Muscle of arm (tissue), 12 donors: ENCODE results near the gene DLX3. TPM values are rescaled to one million over a fixed set of nuclear protein-coding genes. Genes with fewer than 3 reads are reported as not detected.
A peak's percentile ranks its signal among the peaks of the same experiment; 100 is the strongest.

Experiments
- DNase-seq: peaks from one replicate; pipeline ENCODE4 v3.0.0-alpha.2; 2013
- polyA plus RNA-seq, 12 donors: library from polyadenylated mRNA; unstranded; fragments of 120-200 nt; gene quantifications; one replicate each; pipeline ENCODE4 v1.2.1, GENCODE V29; 2013; ENCODE audit not compliant: insufficient read length in 12 of 12

The DLX3 gene
- polyA plus RNA-seq, 12 donors: 0.09 to 6.3 (median 0.42) TPM; not detected in 7

DNA sequence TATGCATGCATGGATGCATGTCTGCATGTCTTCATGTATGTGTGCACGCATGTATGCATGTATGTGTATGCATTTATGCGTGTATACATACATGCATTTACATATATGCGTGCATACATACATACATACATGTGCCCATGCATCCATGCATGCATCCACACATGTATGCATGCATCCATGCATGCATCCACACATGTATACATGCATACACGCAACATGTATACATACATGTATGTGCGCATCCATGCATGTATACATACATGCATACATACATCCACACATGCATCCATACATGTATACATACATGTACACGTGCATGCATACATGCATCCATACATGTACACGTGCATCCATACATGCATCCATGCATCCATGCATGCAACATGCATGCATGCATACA, 29.8 kb upstream of the DLX3 start:
- DNase-seq: no peak

DNA sequence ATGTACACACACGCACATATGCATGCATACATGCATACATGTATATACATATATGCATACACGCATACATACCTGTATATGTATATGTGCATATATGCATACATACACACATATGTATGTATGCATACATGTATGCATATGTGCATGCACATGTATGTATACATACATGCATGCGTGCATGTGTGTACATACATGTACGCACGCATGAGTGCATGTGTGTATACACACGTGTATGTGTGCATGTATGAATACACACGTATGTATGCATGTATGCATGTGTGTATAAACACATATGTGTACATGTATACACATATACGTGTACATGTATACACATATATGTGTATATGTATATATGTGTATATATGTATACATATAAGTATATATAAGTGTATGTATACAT, 28.5 kb upstream of the DLX3 start:
- no peak for DNase-seq

DNA sequence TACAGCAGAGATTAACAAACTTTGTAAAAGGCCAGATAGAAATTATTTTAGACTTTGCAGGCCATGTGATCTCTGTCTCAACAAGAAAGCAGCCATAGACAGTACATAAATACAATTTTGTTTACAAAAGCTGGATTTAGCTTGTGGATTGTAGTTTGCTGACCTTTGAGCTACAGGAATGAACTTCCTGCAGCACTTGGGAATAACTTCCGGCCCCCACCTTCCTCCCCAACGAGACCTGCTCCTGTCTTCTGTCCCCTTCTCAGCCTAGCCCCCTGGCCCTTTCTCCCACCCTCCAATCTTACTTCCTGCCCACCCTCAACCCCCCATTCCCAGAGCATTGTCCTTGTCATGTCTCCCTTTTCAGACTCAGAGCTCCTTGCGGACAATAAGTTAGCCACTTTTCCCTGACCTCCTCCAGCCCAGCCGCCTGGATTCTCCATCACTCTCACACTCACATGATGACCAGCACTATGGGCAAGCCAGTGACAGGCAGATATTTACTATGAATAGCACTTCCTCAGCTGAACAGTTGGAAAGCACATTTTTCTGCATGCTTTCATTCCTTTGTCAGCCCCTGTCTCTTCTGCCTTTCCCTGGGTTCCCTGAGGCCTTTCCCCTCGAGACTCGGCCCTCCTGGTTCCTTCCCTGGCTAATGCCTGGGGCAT, 27.6 kb upstream of the DLX3 start:
- no peak for DNase-seq

DNA sequence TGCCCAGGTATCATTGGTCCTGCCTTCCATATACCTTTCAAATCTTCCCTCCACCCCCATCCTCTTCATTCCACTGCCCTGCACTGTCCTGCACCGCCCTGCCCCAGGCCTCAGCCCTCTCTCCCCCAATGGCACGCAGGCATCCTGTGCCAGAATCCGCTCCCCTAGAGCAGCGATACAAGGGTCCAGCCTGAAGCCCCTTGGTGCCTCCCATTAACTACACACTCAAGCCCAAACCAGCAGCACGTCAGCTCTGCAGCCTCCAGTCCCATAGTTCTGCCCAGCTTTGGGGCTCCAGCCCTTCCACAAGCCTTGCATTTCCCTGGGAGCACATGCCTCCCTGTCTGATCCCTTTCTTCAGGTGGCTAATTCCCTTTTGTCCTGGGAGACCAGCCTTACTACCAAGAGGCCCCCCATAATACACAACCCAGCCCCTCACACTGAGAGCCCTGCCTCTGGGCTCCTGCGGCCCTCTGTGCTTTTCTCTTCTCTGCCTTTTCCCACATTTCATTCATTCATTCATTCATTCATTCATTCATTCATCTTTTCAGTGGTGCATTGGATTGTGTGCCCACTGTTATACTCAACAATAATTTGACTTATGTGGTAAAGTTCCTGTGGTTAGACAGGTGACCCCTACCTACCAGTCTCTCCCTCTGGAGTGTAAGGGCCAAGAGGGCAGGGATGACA, 26.8 kb upstream of the DLX3 start:
- no peak for DNase-seq

DNA sequence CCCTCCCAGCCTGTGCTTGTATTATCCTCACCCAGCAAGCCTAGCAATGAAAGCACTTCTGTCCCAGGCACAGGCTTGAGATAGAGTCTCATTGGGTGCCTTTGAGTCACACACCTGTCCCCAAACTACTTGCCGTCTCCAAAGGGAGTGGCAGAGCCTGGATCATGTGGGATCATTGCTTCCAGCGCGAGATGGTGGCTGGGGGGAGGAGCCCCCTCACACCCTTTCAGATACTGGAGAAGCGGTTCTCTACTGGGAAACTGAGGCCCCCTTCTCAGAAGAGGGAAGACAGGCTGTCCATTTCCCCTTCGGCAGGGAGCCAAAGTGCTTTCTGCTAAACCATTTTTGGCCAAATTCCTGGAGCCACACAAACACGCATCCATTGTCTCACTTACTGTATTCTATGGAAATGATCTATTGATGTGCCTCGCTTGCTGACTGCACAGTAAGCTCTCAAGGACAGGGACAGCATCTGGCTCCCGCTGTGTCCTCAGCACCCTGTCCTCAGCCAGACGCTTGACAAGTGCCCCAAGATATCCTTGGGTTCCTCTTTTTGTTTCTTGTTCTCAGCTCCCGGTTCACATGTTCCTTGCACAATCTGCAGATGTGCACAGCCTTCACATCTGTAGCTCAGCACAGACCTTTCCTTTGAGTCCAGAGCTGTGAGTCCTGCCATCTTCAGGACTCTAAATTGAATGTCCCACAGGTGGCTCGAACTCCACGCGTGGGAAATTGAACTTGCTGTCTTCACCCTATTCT, 26.0 kb upstream of the DLX3 start:
- no peak for DNase-seq

DNA sequence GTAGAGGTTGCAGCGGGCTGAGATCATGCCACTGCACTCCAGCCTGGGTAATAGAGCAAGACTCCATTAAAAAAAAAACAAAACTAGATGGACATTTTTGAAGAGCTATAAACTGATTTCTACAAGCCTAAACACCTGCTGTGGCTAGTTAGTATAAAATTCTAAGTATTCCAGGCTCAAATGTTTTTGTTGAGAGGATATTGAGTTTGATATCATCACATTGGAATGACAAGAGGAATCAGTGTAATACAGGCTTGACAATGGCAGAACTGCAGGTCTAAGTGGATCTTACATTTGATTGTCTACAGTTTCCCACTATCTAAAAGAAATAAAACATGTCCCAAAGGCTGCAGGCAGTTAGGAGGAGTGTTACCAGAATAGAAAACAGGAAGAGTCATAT, 23.9 kb upstream of the DLX3 start:
- DNase-seq: no peak

DNA sequence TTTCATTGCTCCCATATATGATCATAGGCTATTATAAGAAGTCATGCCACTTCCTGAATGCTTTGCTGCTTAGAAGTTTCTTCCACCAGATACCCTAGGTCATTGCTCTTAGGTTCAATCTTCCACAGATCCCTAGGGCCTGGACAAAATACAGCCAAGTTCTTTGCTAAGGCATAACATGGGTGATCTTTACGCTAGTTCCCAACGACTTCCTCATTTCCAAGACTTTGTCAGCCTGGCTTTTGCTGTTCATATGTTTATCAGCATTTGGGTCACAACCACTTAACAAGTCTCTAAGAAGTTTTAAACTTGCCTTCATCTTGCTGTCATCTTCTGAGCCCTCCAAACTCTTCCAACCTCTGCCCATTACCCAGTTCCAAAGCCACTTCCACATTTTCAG, 20.1 kb upstream of the DLX3 start:
- DNase-seq: no peak

DNA sequence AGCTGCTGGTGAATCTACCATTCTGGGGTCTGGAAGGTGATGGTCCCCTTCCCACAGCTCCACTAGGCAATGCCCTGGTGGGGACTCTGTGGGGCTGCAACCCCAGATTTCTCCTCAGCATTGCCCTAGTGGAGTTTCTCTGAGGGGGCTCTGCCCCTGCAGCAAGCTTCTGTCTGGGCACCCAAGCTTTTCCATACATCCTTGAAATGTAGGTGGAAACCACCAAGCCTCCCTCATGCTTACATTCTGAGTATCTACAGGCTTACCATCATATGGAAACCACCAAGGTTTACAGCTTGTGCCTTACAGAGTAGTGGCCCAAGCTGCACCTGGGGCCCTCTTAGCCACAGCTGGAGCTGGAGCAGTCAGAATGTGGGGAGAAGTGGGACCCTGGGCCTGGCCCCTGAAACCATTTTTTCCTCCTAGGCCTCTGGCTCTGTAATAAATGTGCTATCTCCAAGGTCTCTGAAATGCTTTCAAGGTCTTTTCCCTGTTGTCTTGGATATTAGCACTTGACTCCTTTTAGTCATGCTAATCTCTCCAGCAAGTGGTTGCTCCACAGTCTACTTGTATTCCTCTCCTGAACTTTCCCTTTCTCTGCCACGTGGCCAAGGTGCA, 19.6 kb upstream of the DLX3 start:
- no peak for DNase-seq

DNA sequence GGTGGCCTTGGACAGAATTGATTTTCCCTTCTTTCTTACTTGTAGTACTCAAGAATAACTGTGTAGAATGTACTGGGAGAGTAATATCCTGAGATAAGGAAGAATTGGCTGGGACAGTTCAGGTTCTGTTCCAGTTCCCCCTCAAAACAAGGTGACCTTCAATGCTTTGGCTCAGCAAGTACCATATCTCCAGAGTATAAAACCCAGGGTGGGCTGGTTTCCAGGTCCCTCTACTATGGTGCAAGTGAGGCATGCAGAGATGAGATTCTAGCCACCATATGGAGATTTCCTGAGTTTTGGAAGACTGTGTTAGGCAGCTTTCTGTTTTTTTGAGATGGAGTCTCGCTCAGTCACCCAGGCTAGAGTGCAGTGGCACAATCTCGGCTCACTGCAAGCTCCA, 18.1 kb upstream of the DLX3 start:
- DNase-seq: no peak

DNA sequence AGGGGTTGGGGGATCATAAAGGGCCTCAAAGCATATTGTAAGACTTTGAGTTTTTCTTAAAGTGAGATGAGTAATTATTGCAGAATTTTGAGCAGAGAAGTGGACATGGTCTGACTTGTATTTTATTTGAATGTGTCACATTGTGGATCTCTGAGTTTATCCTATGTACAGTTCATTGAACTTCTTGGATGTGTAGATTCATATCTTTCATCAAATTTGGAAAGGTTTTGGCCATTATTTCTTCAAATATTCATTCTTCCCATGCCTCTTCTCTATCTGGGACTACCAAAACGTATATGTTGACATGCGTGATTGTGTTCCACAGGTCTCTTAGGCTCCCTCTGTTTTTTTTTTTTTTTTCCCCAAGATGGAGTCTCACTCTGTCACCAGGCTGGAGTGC, 14.3 kb upstream of the DLX3 start:
- DNase-seq: no peak

DNA sequence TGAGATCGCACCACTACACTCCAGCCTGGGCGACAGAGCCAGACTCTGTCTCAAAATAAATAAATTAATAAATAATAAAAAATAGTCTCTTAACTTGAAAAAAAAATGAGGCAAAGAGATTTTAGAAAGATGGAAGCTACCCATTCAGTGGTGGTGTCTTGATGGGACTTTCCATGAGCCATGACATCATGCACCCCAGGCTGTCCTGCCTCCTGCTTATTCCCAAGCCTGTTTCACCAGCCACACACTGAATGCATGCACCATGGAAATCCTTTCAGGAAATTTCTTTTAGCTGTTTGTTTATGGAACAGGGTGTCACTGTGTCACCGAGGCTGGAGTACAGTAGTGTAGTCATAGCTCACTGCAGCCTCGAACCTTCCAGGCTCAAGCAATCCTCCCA, 8.9 kb upstream of the DLX3 start:
- DNase-seq: no peak

DNA sequence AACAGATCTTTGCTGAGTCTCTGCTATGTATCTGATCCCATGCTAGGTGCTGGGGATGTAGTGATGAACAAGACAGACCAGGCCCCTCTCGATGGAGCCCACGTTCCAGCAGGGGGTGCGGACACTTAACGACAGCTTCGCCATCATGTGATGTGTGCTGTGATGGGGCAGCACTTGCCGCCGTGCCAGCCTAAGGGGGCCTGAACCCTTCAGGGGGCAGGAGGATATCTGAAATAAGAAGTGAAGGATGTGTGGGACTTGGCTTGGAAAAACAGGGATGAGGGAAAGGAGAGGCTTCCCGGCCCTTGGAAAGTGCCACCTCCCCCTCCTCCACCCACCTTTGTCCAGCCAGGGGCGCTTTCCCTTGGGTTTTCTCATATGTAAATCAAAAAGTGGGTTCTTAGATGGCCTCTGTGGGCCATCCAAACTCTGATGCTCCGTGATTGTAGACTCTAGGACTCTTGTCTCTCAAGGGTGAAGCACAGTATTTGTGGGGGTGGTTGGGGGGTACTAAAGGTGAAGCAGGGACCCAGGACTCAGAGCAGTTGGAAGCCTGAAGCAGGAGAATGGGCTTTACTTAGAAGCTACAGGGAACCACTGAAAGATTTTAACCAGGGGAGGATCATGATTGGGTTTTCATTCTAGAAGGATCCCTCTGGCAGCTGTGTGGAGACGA, 4.0 kb upstream of the DLX3 start:
- DNase-seq: no peak

DNA sequence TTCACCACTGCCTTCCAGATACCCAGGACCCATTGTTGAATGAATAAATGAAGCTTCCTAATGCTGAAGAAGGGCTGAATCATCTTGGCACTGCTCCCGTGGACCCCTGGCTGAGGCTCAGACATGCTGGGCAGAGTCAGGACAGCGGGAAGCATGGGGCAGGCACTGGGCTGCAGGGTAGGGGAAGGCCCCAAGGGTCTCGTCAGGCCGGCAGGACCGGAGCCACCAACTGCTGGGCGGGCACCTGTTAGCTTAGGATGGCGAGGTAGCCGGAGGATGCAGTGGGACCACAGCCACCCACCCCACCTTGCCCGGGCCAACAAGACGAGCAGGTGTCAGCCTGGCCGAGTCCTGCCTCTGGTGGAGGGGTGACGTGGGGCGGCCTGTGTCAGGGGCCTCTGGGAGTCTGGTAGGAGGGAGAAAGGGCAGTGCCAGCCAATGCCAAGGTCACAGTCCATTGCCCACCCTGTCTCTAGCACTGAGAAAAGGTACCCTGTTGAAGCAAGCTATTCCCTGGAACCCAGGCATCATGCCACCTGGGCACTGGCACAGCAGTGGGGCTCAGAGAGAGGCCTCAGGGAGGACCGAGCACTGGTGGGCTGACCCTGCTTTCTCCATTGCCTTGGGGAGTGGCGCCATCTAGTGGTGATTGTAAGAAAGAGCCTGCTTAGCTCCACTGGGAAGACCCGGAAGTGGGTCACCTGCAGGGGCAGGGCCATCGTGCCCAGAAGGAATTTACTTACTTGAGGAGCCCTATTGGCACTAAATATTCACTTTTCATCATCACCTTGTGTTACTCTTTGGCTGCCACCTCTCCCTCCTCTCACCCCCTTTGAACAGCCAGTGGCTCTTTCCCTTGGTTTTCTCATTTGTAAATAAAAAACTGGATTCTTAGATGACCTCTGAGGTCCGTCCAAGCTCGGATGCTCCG, 3.0 kb upstream of the DLX3 start:
- peak; percentile 84 for DNase-seq

DNA sequence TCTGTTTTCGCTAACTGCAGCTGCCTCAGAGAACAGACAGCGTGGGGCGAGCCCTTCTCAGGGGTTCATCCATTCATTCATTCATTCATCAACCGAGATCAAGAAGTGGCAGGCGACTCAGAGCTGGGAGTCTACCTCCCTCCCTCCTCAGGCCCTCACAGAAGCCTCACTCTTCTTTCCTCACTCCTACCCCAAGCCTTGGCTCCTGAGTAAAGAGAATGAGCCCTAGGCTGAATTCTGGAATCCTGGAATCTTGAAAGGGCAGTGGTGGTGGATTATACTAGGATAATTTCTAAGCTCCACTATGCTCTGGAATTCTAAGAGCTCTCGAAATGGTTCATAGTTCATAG, 2.3 kb upstream of the DLX3 start:
- DNase-seq: no peak

DNA sequence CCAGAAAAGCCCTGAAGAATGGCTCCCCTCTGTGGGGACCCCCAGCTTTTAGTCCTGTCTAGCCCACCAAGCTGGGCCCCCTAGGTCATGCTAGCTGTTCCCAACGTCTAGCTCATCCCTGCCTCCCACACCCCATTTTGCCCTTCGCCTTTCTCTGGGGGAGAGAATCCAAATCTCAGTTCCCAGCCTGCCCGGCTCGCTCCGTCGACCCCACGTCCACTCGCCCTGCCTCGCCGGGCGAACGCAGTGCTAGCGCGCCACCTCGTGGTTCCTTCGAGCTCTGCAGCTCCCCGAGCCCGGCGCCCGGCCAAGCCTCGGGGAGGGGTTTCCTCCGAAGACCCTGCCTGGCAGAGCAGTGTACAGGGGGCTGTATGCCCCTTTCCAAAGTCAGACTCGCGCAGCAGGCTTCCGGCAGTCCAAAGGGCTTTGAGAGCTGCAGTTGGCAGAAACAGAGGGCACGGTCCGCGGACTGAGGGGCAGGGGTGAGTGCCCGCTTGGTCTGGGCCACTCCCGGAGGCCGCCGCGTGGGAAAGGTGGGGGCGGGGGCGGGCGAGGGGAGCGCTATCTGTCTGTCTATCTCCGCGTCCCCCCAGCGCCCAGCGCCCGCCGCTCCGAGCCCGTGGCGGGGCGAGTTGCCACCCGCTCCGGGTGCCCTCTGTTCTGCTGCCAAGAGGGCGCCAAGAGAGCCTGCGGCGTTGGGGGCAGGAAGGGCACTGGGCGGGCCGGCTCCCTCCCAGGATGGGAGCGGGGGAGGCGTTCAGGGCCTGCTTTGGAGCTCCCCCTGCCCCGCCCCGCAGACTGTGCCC, 1.7 kb upstream of the DLX3 start:
- DNase-seq: peak; percentile 57

DNA sequence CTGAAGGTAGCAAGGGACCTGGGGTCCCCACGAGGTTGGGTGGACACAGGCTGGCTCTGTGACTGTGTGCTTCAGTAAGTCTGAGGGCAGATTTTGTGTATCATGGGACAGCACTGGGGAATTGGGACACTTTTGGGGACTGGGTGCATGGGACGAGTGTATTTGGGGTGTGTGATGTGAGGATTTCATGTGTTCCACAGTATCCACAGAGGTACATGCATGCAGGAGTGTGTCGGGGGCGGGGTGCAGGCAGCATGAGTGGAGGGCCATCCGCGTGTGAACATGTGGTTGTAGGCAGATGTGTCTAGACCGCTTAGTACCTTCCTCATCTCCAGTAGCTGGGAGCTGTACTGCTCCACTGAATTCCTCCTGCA, 1.1 kb upstream of the DLX3 start:
- DNase-seq: no peak

DNA sequence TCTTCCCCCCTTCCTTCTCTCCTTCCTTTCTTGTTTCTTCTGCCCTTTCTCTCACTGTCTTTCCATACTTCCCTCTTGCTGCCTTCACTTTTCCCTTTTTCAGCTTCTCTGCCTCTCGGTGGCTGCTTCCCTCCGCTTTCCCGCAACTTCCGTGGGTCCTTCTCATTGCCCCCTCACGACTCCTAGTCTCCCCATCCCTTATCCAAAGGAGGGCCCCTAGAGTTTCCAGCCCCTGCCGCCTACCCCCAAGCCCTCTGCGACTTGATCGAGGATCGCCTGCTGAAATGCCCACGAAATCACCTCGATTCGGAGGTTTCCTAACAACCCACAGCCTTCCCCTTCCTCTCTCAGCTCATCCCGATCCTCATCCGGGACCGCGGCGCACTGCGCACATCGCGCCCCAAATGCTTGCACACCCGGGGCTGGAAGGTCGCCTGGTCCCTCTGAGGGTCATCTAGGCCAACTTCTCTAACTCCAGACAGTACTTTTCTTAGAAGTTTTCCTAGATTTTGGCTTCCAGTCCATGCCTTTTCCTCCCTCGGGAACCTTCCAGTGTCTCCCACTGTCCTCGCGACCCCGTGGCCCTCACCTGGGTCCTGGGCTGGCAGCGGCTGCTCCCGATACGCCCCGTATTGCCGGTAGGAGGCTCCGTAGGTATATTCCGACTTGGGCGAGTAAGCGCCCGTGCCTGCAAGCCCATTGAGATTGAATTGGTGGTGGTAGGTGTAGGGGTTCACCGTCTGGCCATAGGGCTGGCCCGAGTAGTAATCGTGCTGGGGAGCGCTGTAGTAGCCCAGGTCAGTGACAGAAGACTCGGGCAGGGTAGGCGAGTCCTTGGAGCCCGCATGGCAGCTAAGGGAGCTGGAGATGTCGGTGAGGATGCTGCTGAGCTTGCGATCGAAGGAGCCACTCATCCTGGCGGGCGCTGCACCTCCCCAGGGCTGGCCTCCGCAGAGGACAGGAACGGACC, 654 bp downstream of the DLX3 start:
- no peak for DNase-seq

DNA sequence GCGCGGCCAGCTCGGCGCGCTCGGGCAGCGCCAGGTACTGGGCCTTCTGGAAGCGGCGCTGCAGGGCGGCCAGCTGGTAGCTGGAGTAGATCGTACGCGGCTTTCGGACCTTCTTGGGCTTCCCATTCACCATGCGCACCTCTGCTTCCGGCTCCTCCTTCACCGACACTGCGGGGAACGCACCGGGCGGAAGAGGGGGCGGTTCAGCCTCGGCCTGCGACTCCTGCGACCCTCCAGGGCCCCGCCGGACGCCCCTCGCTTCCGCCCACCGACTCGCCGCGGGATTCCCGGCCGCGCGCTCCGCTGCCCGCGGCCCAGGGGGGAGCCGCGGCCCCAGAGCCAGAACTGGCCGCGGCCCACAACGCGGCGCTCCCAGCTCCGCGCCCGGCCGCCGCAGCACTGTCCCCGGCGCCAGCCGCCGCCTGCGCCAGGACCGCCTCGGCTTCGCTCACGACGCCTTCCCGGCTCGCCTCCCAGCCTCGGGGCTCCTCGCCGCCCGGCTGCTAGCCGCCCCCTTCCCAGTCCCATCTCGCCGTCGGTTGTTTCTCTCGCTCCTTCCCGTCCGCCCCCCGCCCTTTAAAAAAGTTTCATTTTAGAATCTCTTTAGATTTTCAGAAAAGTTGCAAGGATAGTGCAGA, 1.5 kb downstream of the DLX3 start:
- no peak for DNase-seq
